NOMO-1 treated with DMSO at 0.1 percent for 48 hours (cell line): ENCODE data around the gene PIK3R6.
A peak's percentile ranks its signal among the peaks of the same experiment; 100 is the strongest.

ENCODE experiments used
- DNase-seq: peaks from one replicate; lab custom pipeline; 2025; ENCODE audit not compliant: unreplicated experiment; lab: John Stamatoyannopoulos, UW

PIK3R6 gene, protein sequence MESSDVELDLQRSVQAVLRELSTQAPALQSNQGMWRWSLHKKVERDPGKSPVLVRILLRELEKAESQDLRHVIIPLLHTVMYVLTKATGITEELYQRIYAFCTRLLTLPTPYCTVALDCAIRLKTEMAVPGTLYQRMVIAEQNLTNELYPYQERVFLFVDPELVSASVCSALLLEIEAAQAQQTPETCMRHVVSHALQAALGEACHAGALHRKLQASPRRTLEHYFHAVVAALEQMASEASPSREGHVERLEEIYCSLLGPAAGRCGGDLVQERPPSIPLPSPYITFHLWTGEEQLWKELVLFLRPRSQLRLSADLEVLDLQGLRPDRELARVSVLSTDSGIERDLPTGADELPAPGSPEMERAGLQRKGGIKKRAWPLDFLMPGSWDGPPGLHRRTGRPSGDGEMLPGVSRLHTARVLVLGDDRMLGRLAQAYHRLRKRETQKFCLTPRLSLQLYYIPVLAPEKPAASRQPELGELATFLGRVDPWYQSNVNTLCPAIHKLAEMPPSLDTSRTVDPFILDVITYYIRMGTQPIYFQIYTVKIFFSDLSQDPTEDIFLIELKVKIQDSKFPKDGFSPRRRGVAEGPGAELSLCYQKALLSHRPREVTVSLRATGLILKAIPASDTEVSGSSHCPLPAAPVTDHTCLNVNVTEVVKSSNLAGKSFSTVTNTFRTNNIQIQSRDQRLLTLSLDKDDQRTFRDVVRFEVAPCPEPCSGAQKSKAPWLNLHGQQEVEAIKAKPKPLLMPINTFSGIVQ

DNA sequence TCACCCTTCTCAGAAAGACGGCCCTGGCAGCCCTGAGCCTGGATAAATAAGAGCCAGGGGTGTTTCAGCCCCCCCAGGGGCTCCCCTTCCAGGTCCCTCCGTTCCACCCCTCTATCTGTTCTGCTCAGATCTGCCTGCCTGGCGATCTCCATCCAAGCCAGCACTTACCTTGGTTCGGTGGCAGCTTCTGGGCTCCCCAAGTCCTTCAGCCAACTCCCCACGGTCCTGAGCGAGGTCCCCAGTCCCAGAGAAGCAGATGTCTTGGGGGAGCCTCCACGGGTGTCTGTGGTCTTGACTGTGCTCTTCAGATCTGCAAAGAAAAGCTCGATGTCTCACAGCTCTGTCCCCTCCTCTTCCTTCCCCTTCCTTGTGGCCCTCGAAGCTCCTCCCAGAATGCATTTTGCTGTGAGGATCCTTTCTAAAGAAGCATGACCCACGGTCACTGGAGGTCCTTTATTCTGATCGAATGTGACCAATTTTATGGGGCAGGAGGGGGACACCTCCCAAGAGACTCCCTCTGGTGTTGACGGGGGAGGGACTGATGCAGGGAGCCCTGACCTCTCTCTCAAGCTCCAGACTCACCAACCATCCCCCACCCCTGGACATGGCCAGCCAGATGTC lies at the start of gene PIK3R6:
Gene PIK3R6, minus strand, starts transcription at position 314 of the 621 bp plus-strand sequence. CDS start 17,880 bp downstream, outside the sequence.
- DNase-seq: peak; percentile 34

DNA sequence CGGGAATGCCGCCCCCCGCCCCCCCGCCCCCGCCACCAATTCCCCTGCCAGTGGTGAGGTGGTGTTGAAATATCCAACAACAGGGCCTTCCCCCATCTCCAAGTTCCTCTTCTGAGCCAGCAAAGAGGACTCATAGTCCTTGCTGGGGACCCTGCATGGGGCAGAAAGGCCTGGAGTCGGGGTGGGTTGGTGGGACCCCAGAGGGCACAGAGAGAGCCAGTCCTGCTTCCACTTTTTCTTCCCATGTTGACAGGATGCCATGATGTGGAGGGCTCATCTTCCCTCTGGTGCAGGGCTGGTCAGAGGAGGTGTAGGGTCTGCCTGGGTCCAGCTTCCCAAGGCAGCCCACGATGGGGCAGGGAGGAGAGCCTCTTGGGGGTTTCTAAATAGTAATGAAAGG lies 49.0 kb upstream of the PIK3R6 start:
- DNase-seq: peak; percentile 53

DNA sequence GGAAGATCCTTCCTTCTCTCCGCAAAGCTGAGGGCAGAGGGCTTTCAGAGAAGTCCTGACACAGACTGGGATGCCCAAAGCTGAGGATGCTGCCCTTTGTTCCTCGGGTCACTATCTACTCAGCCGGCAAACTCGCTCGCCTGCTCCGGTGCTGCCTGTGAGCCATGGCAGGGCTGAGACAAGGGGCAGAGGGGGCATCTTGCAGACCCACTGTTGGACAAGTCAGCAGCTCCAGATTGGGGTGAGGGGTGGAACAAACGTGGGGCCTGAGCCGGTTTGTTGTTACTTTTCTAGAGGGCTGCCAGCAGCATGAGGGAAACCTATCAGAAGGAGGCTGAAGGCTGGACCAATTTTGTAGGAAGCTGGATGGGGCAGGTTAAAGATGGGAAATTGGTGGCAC lies 47.1 kb upstream of the PIK3R6 start:
- DNase-seq: no peak

DNA sequence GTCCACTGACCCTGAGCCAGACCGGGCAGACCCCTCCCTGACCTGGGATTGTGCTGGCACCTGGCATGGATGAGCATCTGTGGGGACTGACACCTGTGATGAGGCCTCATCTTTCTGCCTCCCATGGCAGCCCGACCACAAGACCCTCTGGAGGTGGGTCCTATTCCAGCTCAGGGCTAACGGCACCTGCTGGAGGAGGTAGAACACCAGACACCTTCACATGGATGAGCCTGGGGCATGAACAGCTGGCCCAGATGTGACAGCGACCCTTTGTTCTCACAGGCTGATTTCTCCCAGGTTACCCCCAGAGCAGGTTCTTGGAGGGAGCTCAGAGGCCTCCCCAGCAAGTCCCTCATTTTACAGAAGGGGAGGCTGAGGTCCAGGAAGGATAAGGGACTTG lies 46.4 kb upstream of the PIK3R6 start:
- DNase-seq: no peak

DNA sequence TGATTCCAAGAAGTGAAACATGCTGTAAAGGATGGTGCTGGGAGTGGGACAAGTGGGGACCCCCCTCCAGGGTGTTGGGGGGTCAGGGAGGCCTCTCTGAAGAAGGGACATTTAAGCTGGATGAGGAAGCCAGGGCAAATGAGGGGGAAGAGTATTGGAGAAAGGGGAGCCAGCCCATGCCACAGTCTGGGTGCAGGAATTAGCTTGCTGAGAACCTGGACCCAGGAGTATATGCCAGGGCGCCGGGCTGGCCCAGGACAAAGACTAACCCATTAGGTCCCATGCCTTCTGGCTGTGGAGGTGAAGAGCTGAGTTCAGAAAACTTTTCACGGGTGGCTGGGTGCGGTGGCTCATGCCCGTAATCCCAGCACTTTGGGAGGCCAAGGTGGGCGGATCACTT lies 45.6 kb upstream of the PIK3R6 start:
- DNase-seq: no peak

DNA sequence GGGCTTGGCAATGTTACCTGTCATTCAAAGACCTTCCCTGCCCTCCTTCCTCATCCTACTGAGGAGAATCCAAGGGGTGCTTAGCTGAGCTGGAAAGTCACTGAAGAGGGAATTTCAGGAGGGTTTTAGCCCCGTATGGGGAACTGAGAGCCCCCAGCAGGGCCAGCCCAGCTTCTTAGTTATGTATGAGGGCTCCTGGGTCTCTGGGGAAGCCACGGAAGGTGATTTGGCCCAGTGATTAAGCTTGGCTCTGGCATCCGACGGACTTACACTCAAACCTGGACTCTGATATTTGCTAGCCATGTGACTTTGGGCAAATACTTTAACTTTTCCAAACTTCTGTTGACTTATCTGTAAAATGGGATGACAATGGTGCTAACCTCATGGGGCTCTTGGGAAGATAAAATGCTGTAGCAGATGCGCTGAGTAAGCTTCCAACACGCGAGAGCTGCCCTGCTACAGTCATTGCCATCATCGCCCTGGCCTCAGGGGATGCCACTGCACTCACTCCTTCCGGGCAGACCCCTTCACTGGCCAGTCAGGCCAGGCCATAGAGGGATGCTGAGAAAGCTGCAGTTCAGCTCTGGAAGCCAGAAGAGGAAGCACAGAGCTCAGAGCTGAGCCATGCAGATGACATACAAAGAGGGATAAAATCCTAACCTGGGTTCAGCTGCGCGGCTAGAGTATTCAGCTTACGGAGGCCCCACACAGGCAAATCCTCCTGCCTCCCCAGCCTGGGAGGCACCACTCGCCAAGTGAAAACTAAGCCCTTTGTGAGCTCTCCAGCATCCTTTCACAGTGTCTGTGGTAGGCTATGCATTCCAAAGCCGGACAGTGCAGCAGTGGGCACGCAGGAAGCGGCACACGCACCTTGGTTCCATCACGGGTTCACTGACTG lies 44.9 kb upstream of the PIK3R6 start:
- DNase-seq: no peak

DNA sequence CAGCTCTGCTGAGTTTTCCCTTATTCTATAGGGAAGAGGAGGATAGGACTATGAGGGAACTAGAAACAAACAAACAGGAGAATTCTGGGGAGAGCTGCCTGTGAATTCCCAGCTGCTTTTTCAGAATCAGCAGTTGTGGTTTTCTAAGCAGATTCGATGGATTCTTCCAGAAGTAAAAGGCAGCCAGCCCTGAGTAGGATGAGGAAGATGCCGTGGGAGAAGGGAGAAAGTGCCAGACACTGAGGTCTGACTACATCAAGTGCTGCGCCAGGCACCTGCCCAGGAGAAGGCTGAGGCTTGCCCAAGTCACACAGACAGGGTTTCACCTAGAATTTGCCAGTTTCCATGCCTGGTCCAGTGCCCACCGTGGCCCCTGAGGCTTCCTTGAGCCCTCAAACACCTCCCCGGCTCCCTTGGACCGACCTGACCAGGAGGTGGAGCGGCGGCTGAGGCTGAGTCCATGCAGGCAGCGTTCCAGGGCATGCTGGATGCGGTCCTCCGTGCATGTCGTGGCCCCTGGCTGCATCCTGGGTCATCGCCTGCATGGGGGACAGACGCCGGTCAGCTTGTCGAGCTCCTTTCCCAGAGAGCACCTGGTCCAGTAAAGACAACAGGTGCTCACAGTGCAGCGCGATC lies 43.6 kb upstream of the PIK3R6 start:
- DNase-seq: no peak

DNA sequence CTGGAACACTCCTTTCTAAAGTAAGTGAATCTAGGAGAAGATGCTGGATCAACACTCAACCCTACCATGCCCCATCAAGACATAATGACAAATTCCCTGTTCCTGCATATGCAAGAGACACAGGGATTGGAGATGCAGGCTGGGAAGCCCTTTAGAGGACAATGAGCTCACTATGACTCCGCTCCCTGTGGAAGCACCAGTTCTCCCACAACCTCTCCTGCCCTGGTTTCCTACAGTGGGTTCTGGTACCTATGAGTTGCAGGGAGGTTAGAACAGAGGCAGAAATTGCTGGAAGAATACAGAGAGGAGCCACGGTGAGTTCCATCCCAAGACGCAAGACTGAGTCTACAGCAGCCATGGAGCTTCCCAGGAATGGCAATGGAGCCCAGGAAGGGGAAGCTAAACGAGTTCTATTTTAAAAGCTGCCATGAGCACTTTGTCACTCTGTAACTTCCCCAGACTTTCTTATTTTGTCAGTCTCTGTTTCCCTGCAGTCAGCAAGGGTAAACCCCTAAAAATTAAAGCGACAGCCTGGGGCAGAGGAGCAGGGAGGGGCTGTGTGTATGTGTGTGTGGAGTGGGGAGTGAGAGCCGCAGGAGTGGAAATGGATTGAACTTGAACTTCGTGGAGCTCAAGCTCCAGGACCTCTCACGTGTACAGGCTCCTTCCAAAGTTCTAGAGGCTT lies 42.3 kb upstream of the PIK3R6 start:
- no peak for DNase-seq

DNA sequence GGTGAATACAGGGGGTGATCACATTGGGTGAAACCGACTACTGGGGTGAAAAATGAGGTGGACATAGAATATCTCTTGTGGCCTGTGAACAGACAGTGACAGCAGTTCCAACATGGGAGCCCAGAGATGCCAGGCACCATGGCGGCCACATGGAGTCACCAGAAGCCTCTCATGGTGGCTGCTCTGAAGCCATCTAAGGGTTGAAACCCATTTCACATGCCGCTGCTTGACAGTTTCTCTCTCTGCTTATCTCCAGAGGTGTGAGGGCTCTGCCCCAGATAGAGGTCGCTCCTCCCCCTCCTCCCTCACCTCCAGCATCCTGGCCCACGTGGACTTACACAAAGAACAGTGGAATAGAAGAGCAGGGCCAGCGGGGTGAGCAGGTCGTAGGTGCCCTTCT lies 37.9 kb upstream of the PIK3R6 start:
- no peak for DNase-seq

DNA sequence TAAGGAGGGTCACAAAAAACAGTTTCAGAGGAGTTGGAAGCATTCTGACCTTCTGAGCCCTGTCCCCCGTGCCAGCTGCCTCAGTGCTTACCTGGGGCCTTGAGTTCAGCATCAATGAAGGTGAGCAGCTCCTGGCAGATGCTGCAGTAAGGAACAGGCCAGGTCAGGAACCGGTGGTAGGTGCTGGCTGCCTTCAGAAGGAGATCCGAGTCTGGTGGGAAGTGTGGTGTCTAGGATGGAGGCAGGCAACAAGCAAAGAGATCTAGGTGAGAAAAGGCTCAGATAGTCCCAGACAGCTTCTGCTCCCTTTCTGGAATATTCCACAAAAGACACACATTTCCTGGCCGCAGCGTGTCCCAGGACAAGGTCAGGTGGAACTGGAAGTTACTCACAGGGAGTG lies 37.2 kb upstream of the PIK3R6 start:
- no peak for DNase-seq

DNA sequence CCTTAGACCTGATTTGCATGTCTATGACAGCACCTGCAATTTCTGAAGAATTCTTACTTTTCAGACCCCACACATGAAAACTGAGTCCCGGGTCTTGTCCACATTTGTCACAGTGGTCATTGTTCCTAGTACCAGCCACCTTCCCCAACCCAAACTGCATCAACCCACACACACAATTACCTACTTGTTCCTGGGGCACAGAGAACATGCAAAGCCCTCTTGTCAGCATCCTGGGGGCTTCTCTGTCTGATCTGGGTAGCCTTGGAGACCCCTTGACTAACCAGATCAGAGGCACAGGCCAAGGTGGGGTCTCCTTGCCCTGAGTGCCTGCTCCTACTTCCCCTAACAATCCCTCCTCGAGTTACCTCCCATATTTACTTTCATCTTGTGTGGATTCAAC lies 36.7 kb upstream of the PIK3R6 start:
- DNase-seq: no peak

DNA sequence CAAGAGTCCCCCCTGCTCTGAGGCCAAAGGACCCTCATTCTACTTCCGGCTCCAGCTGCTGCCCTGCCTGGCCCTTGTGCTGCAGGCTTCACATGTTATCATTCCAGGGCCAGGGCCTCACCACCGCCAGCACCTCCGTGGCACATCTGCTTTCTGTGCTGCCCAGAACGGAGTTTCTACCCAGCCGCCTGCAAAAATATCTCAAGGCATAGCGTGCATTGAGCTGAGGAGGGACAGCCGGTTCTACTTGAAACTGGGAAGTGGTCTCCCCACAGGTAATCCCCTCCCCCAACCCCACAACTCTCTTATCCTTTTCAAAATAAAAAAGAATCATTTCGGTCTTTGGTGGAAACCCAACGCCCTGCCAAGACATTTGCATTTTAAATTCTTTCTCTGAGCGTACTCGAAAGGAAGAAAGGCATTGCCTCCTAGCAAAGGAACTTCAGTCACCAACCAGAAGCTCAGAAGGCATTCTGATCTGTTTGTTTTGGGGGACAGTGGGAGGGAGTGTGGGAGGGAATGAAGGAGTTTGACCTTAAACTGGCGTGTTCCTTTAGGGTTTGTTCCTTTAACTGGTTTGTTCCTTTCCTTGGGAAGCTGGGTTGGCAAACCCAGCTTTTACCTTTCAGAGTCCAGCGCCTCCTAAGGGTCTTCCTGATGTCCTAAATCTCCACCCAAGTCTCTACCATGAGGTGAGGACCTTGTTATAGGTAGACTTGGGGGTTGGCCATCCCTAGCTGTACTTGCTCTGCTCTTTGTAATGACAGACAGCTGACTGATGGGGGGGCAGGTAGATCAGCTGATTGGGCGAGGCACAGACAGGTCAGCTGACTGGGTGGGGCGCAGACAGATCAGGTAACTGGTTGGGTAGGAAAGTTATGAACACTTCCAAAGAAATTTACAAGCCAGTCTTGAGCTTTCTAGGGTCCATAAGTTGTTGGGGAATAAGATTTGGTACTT lies 33.4 kb upstream of the PIK3R6 start:
- no peak for DNase-seq

DNA sequence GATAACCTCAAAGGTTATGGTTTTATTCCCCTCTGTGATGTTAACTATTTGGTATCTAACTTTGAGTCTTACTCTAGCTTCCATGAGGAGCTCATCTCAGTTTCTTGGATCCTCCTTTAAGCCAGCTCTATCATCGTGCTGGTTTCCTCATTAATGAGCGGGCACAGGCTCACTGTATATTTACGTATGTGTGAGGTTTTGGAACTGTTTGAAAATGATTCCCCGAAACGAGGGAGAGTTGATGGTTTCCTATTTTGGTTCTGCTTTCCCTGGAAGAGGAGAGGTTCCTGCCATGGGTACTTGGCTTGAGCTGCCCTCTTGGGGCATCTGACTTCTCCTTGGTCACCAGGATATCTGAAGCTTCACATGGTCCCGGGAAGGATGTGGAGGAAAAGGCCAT lies 32.7 kb upstream of the PIK3R6 start:
- DNase-seq: no peak

DNA sequence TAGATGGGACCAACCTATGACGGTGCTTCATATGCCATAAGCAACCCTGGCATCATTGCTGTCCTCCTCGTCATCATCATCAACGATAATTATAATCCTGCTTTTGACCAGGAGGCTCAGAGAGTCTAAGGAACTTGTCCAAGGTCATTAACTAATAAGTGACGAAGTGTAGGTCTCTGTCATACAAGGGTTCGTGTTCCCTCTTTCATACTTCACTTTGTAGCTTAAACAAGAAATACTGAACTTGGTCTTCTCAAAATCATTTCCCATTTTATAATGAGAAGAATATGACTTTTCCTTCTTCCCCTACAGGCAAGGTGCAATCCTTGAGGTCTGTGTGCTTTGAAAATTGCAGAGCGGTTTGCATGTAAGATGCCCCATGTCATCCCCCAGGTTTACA lies 31.2 kb upstream of the PIK3R6 start:
- no peak for DNase-seq

DNA sequence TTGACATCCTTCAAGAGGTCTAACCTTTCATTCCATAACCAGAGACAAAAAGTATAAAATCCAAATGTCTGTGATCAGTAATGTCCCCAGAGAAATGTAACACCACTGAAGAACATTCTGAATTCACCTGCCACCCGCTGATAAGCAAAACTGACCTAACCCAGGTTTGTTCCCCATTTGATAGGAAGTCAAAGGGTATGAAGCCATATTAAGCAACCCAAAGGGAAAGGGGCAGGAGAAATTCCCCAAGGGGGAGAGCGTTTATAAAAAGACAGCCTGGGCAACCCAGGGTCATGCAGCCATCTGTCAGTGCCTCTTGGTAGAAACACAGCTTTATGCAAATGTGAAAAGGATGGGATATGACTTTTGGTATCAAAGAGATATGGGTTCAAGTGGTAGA lies 30.7 kb upstream of the PIK3R6 start:
- no peak for DNase-seq

DNA sequence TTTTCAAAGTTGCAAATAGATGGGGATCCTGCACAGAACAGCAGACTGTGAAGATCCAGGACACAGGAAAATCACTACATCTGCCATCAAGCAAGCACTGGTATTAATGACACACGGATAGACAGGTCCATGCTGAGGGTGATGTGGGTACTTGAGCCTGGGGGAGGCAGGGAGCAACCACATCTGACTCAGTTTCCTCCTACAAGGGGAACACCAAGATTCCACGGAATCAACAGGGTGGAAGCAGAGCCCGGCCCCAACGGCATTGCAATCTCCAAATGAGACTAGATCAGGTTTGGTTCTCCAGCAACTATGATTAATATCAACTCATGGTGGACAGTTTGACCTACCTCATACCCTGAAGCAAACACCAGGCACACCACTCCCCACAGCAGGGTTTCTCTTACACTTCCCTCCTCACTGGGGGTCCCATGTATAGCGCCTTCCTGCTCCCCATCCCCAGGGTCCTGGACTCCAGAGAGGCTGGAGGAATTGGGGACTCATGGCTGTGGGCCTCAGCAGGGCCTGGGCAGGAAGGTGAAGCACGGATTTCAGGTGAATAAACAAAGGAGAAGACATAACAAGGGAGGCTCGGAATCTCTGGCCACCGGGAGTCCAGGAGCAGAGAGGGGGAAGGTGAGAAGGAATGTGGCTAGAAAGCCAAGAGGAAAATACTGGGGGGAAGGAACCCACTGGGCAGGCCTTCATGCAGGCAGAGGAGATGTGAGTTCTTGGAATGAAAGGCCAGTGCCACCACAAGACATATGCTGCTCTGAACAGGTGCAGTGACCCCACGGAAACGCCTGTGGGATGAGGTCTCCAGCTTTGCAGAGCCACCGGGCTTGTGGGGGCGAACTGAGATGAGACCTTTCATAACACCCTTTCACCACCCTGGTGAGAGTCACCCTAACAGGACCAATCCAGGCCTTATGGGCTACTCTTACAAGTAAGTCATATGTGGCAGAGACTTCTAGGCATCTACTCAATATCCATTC lies 29.5 kb upstream of the PIK3R6 start:
- no peak for DNase-seq

DNA sequence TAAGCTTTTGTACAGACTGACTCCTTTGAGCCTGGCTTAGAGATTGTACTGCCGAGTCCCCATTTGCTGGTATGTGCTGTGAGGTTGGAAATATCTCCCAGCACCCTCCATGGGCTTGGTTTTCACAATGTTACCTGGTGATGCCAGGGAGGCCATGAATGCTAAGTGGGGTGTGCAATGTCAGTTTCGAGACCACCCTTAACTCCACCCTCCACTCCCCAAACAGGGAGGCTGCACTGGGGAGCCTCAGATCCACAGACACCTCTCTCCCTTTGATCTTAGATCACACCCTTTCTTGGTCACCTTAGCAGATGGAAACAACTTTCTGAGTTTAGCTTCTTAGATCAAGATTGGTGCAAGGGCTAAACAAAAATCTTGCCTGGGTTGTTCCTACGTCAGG lies 28.6 kb upstream of the PIK3R6 start:
- DNase-seq: no peak
